Epithelial cell of proximal tubule (primary cell): Measurements from ENCODE around the gene POLR2C. TPM values are rescaled to one million over a fixed set of nuclear protein-coding genes. Genes with fewer than 3 reads are reported as not detected.

Experiments used
- DNase-seq: peaks from one replicate; pipeline ENCODE4 v3.0.0-alpha.2; 2011; ENCODE audit warnings: low read depth
- H3K4me3 ChIP-seq: 2 replicates; pipeline ENCODE4 v1.5.1; 2011; ENCODE audit warnings: low read depth, mild to moderate bottlenecking, low read length
- CTCF ChIP-seq: conservative IDR thresholded peaks from 2 replicates; pipeline ENCODE4 v1.5.1; 2012; ENCODE audit warnings: low read depth, mild to moderate bottlenecking, low read length
- total RNA-seq: library from RNA; depleted of rRNA; stranded (reverse); fragments of >200 nt; gene quantifications from 2 replicates; pipeline ENCODE4 v1.2.3, GENCODE V29; 2015

POLR2C gene
- total RNA-seq, 1 donor from 2014 or later, result 64.5 TPM

GRCh38 chr16:57423152-57423551, 39.3 kb upstream of the POLR2C start:
- DNase-seq, result no peak
- no peak for TF ChIP-seq CTCF
- no peak overlapping the region for H3K4me3 ChIP-seq

- no peak for DNase-seq
- TF ChIP-seq CTCF, result no peak
- no peak overlapping the region for H3K4me3 ChIP-seq
Measured at GRCh38 chr16:57424583-57424982, 37.9 kb upstream of the POLR2C start.

GRCh38 chr16:57426356-57426755, 36.1 kb upstream of the POLR2C start:
- H3K4me3 ChIP-seq, result no peak overlapping the region
- no peak for DNase-seq
- no peak for TF ChIP-seq CTCF

- H3K4me3 ChIP-seq, result no peak overlapping the region
- no peak for TF ChIP-seq CTCF
- DNase-seq, result no peak
Measured at GRCh38 chr16:57427307-57427706, 35.2 kb upstream of the POLR2C start.

GRCh38 chr16:57427824-57428223, 34.7 kb upstream of the POLR2C start:
- no peak overlapping the region for H3K4me3 ChIP-seq
- no peak for DNase-seq
- TF ChIP-seq CTCF, result no peak

GRCh38 chr16:57430955-57431354, 31.5 kb upstream of the POLR2C start:
- DNase-seq, result no peak
- H3K4me3 ChIP-seq, result no peak overlapping the region
- TF ChIP-seq CTCF, result no peak

GRCh38 chr16:57432505-57432904, 30.0 kb upstream of the POLR2C start:
- no peak for TF ChIP-seq CTCF
- DNase-seq, result no peak
- H3K4me3 ChIP-seq, result no peak overlapping the region
